Psoas muscle (tissue), 8 donors: ENCODE data around the gene SLC25A20. TPM values are rescaled to one million over a fixed set of nuclear protein-coding genes. Genes with fewer than 3 reads are reported as not detected.
A peak's percentile ranks its signal among the peaks of the same experiment; 100 is the strongest.
"Not testable (repeated sequence)": the region's sequence is repeated elsewhere in the genome, so short reads cannot be mapped to it uniquely, and the experiment has no call there.

Source experiments
- ATAC-seq, 4 donors: fragments of 200-7000 bp; cut with Tn5 transposase; one replicate each; pipeline ENCODE4 v1.9.1; 2020; ENCODE audit warnings: moderate library complexity in 3 of 4, mild to moderate bottlenecking in 2 of 4
- DNase-seq, 2 donors: peaks; one replicate each; pipeline ENCODE4 v3.0.0-alpha.2; 2020
- H3K27ac ChIP-seq: fragments of 200-600 bp; one replicate; pipeline ENCODE4 v1.8.0; 2022
- H3K27me3 ChIP-seq, 3 donors: fragments of 200-600 bp in 1 of 3; one replicate each; pipeline versions ENCODE4 v1.6.1 to v1.8.0; 2013 to 2022; ENCODE audit warnings: low read length in 2 of 3, mild to moderate bottlenecking in 2 of 3, moderate library complexity in 1 of 3; ENCODE audit not compliant: insufficient read depth in 3 of 3
- H3K36me3 ChIP-seq, 2 donors: fragments of 200-600 bp in 1 of 2; one replicate each; pipeline versions ENCODE4 v1.6.1 to v1.8.0; 2013 to 2022; ENCODE audit warnings: low read depth in 1 of 2, mild to moderate bottlenecking in 1 of 2, moderate library complexity in 1 of 2; ENCODE audit not compliant: insufficient read depth in 1 of 2
- H3K4me1 ChIP-seq: fragments of 200-600 bp; one replicate; pipeline ENCODE4 v1.8.0; 2022
- H3K4me3 ChIP-seq: fragments of 200-600 bp; one replicate; pipeline ENCODE4 v1.8.0; 2022; ENCODE audit warnings: mild to moderate bottlenecking
- H3K9me3 ChIP-seq: fragments of 200-600 bp; one replicate; pipeline ENCODE4 v1.8.0; 2022
- CTCF ChIP-seq: fragments of 200-600 bp; IDR thresholded peaks from one replicate; pipeline ENCODE4 v1.8.0; 2022; ENCODE audit warnings: antibody characterized with exemption
- WGBS, 3 donors: extraction: QIAGEN DNeasy Blood & Tissue Kit; methylation state at CpG; one replicate each; pipeline versions ENCODE4 v1.1.6 to v1.1.7; 2013; 5-methylcytosine and 5-hydroxymethylcytosine counted together
- intact Hi-C, 2 donors: fragments of 100-400 bp; cut with DNase I; formaldehyde crosslinking; loops; one replicate each; pipeline versions ENCODE4 v1.11.0 to v1.14.2; 2022
- polyA plus RNA-seq, 3 donors: library from polyadenylated mRNA; stranded (reverse); fragments of 200-250 nt; gene quantifications; one replicate each; pipeline ENCODE4 v1.2.3, GENCODE V29; 2013
- total RNA-seq, 4 donors: library from RNA; stranded (reverse); fragmentation: NEBNext Ultra II Directional in 2 of 4; extraction: Animal tissue kit (Norgen Biotek cat#: 25700) in 2 of 4; gene quantifications; one replicate each; pipeline versions ENCODE4 v1.2.1 to v1.2.4, GENCODE V29; 2021 to 2023
- donor health status: healthy with polysubstance abuse.
- donor health status: DM: no; HTN: no; CAD: no; lungs with moderate emphysema.
- donor health status: Bipolar disorder and iron deficiency.
- donor health status: healthy.
- donor health status: DM: yes; HTN: yes; CAD: no.
- donor health status: DM: no; HTN: no; CAD: no.
- donor health status: DM: no; HTN: no; CAD: no.
- donor health status: DM: yes; HTN: yes; CAD: no.

The SLC25A20 gene
- total and polyA plus RNA-seq, 7 donors = 31.3 to 94.8 (median 48.5) TPM

GRCh38 chr3:48835650-48836366 is 62.9 kb downstream of the SLC25A20 start:
- Histone ChIP-seq H3K27ac (no peak overlapping the region), H3K4me1 (peaks cover 10% of the 10 kb centered on the region), H3K27me3 (no peaks in the 10 kb centered on the region), H3K36me3 (peaks cover 0 to 6% of the 10 kb centered on the region in 2 donors), H3K9me3 (no peaks in the 10 kb centered on the region), H3K4me3 (no peak overlapping the region)
- DNase-seq = no peak
- intact Hi-C loops = no loop called here
- TF ChIP-seq CTCF = no peak
- 63 to 77% (median 74%) methylated on average over 11 of the region's 11 CpGs for WGBS, 3 donors
- peak in 2 of 4 donors; percentile 66 to 80 for ATAC-seq

GRCh38 chr3:48832684-48833083 is 66.0 kb downstream of the SLC25A20 start:
- DNase-seq (no peak), ATAC-seq (no peak)
- Histone ChIP-seq H3K36me3 (no peaks in the 10 kb centered on the region), H3K27me3 (no peaks in the 10 kb centered on the region), H3K4me3 (no peak overlapping the region), H3K9me3 (no peaks in the 10 kb centered on the region), H3K4me1 (peaks cover 4% of the 10 kb centered on the region), H3K27ac (no peak overlapping the region)
- intact Hi-C loops = no loop called here
- TF ChIP-seq CTCF = no peak

GRCh38 chr3:48830715-48831114 is 68.0 kb downstream of the SLC25A20 start:
- Histone ChIP-seq H3K27me3 (no peaks in the 10 kb centered on the region), H3K36me3 (no peaks in the 10 kb centered on the region), H3K4me3 (no peak overlapping the region), H3K9me3 (no peaks in the 10 kb centered on the region), H3K27ac (no peak overlapping the region), H3K4me1 (peaks cover 13% of the 10 kb centered on the region)
- intact Hi-C loops = no loop called here
- TF ChIP-seq CTCF = no peak
- DNase-seq = no peak
- ATAC-seq = peak in 3 of 4 donors; percentile 54 to 83 (median 67)
- 68 to 73% (median 71%) methylated on average over 6 of the region's 6 CpGs for WGBS, 3 donors

DNA sequence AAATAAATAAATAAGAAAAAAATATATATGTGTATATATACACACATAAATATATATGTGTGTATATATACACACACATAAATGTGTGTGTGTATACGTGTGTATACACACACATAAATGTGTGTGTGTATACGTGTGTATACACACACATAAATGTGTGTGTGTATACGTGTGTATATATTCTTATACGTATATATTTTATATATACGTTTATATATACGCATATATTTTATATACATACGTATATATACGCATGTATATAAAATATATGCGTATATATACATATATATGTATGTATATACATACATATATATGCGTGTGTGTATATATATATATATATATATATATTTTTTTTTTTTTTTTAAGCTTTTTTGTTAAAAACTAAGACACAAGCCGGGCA is 69.2 kb downstream of the SLC25A20 start:
- intact Hi-C loops, H3K36me3 ChIP-seq, DNase-seq, H3K4me3 ChIP-seq, ATAC-seq, H3K27ac ChIP-seq, H3K9me3 ChIP-seq, H3K27me3 ChIP-seq: not testable (repeated sequence)
- H3K4me1 ChIP-seq = peaks cover 13% of the 10 kb centered on the region
- 95 to 97% (median 96%) methylated on average over 11 of the region's 11 CpGs for WGBS, 3 donors

- intact Hi-C loops = not testable (repeated sequence)
Measured at GRCh38 chr3:48827874-48828273, 70.8 kb downstream of the SLC25A20 start.

GRCh38 chr3:48826451-48826850 is 72.2 kb downstream of the SLC25A20 start:
- no peak for ATAC-seq
- Histone ChIP-seq H3K4me3 (no peak overlapping the region), H3K27me3 (no peaks in the 10 kb centered on the region), H3K4me1 (peaks cover 11% of the 10 kb centered on the region), H3K36me3 (no peaks in the 10 kb centered on the region), H3K27ac (no peak overlapping the region), H3K9me3 (no peaks in the 10 kb centered on the region)
- WGBS, 3 donors = 58 to 63% (median 60%) methylated on average over 2 of the region's 2 CpGs
- intact Hi-C loops = no loop called here
- no peak for TF ChIP-seq CTCF
- no peak for DNase-seq

More at GRCh38 chr3:48827874-48828273, 70.8 kb downstream of the SLC25A20 start:
- WGBS, 3 donors = 90 to 99% (median 97%) methylated on average over 10 of the region's 10 CpGs
- peaks cover 11% of the 10 kb centered on the region for H3K4me1 ChIP-seq
- DNase-seq, ATAC-seq, H3K36me3 ChIP-seq, H3K4me3 ChIP-seq, H3K9me3 ChIP-seq, H3K27me3 ChIP-seq, H3K27ac ChIP-seq: not testable (repeated sequence)
